ENCODE data around the gene ZNF469. TPM values are rescaled to one million over a fixed set of nuclear protein-coding genes. Genes with fewer than 3 reads are reported as not detected.

ZNF469 gene
- total and polyA plus RNA-seq, 3 donors from 2014 or later, result 0.98 to 2.8 (median 2.2) TPM

- H3K27me3 ChIP-seq, result no peaks in the 10 kb centered on the region
- no peak overlapping the region for H3K27ac ChIP-seq
- no peaks in the 10 kb centered on the region for H3K36me3 ChIP-seq (ENCODE audit: low read depth, missing control alignments)
- no peaks in the 10 kb centered on the region for H3K4me1 ChIP-seq
- H3K9me3 ChIP-seq, result no peaks in the 10 kb centered on the region
- intact Hi-C loops (cut with DNase I; ENCODE audit: low total_unique reads), result no loop called here
- TF ChIP-seq CTCF (IDR thresholded peaks at IDR 0.05) (no peak), POLR2A (IDR thresholded peaks at IDR 0.05) (no peak)
- no peak for DNase-seq
- no peak overlapping the region for H3K4me3 ChIP-seq
- 64 to 72% methylated on average over 2 of the region's 2 CpGs for WGBS, 2 donors
Measured at GRCh38 chr16:88363239-88363891, 19.4 kb upstream of the ZNF469 start.

GRCh38 chr16:88365244-88365865 is 17.4 kb upstream of the ZNF469 start:
- no peak for DNase-seq
- no peak for TF ChIP-seq CTCF (IDR thresholded peaks at IDR 0.05)
- TF ChIP-seq POLR2A (IDR thresholded peaks at IDR 0.05), result no peak

GRCh38 chr16:88366032-88366703 is 16.6 kb upstream of the ZNF469 start:
- Histone ChIP-seq H3K36me3 (ENCODE audit: low read depth, missing control alignments) (no peaks in the 10 kb centered on the region), H3K9me3 (no peaks in the 10 kb centered on the region), H3K27me3 (no peaks in the 10 kb centered on the region), H3K4me1 (no peaks in the 10 kb centered on the region), H3K4me3 (no peak overlapping the region), H3K27ac (no peak overlapping the region)
- DNase-seq, result no peak
- no peak for TF ChIP-seq CTCF (IDR thresholded peaks at IDR 0.05)
- no peak for TF ChIP-seq POLR2A (IDR thresholded peaks at IDR 0.05)
- intact Hi-C loops (cut with DNase I; ENCODE audit: low total_unique reads), result no loop called here
- whole genome bisulfite sequencing, 2 donors, result 81 to 82% methylated on average over 4 of the region's 4 CpGs

More at GRCh38 chr16:88365244-88365865, 17.4 kb upstream of the ZNF469 start:
- H3K27me3 ChIP-seq, result no peaks in the 10 kb centered on the region
- H3K36me3 ChIP-seq (ENCODE audit: low read depth, missing control alignments), result no peaks in the 10 kb centered on the region
- no peaks in the 10 kb centered on the region for H3K9me3 ChIP-seq
- H3K4me1 ChIP-seq, result no peaks in the 10 kb centered on the region
- no peak overlapping the region for H3K27ac ChIP-seq
- intact Hi-C loops (cut with DNase I; ENCODE audit: low total_unique reads), result no loop called here
- WGBS, 2 donors, result 94 to 100% methylated on average over 1 to 6 of the region's 6 CpGs
- no peak overlapping the region for H3K4me3 ChIP-seq

GRCh38 chr16:88366704-88367047 is 16.1 kb upstream of the ZNF469 start:
- 98 to 99% methylated on average over 4 of the region's 4 CpGs for WGBS, 2 donors
- no peaks in the 10 kb centered on the region for H3K27me3 ChIP-seq

More at GRCh38 chr16:88366704-88367047, 16.1 kb upstream of the ZNF469 start:
- intact Hi-C loops (cut with DNase I; ENCODE audit: low total_unique reads), result no loop called here
- TF ChIP-seq CTCF (IDR thresholded peaks at IDR 0.05), result no peak
- no peak for TF ChIP-seq POLR2A (IDR thresholded peaks at IDR 0.05)
- no peak overlapping the region for H3K4me3 ChIP-seq
- no peak overlapping the region for H3K27ac ChIP-seq
- no peaks in the 10 kb centered on the region for H3K4me1 ChIP-seq
- H3K36me3 ChIP-seq (ENCODE audit: low read depth, missing control alignments), result no peaks in the 10 kb centered on the region
- no peaks in the 10 kb centered on the region for H3K9me3 ChIP-seq
- no peak for DNase-seq

All from testis (tissue), 3 donors.